Kasumi-1 (cell line): ENCODE data around the gene HSPG2.
A peak's percentile ranks its signal among the peaks of the same experiment; 100 is the strongest.
"Not testable (repeated sequence)": the region's sequence is repeated elsewhere in the genome, so short reads cannot be mapped to it uniquely, and the experiment has no call there.

Source experiments
- DNase-seq, 2 experiments: peaks; one replicate each; lab custom pipeline; 2025; lab: John Stamatoyannopoulos, UW

Gene HSPG2

GRCh38 chr1:21955501-21956281, 18.6 kb upstream of the HSPG2 start:
- DNase-seq = no peak

GRCh38 chr1:21955058-21955457, 17.9 kb upstream of the HSPG2 start:
- DNase-seq = no peak

GRCh38 chr1:21952786-21953520, 15.8 kb upstream of the HSPG2 start:
- DNase-seq = no peak

- no peak for DNase-seq
These were observed 14.2 kb upstream of the HSPG2 start for GRCh38 chr1:21951226-21951870.

GRCh38 chr1:21950734-21951133, 13.6 kb upstream of the HSPG2 start:
- DNase-seq = no peak

- DNase-seq = no peak
These were observed 9.9 kb upstream of the HSPG2 start for GRCh38 chr1:21946836-21947587.

GRCh38 chr1:21944733-21945073, 7.6 kb upstream of the HSPG2 start:
- no peak for DNase-seq

GRCh38 chr1:21942959-21943640, 6.0 kb upstream of the HSPG2 start:
- not testable (repeated sequence) for DNase-seq

GRCh38 chr1:21942464-21942863, 5.4 kb upstream of the HSPG2 start:
- DNase-seq = no peak

- no peak for DNase-seq
These were observed 4.3 kb upstream of the HSPG2 start for GRCh38 chr1:21941370-21941769.

- DNase-seq = no peak
These were observed 3.4 kb upstream of the HSPG2 start for GRCh38 chr1:21940492-21940891.

- peak; percentile 82 to 91 for DNase-seq
These were observed 2.7 kb upstream of the HSPG2 start for GRCh38 chr1:21939650-21940374.

- no peak for DNase-seq
These were observed 1.8 kb upstream of the HSPG2 start for GRCh38 chr1:21938732-21939538.

- DNase-seq = peak; percentile 65 to 73
These were observed 437 bp upstream of the HSPG2 start for GRCh38 chr1:21937372-21938121.

GRCh38 chr1:21936366-21937031, 611 bp downstream of the HSPG2 start:
- DNase-seq = no peak

- no peak for DNase-seq
These were observed 1.2 kb downstream of the HSPG2 start for GRCh38 chr1:21935891-21936365.

- no peak for DNase-seq
These were observed 1.7 kb downstream of the HSPG2 start for GRCh38 chr1:21935393-21935804.

- DNase-seq = peak; percentile 45 to 50
These were observed 3.5 kb downstream of the HSPG2 start for GRCh38 chr1:21933397-21934248.
